Osteoblast (primary cell): ENCODE data around the gene POLDIP3. TPM values are rescaled to one million over a fixed set of nuclear protein-coding genes. Genes with fewer than 3 reads are reported as not detected.
"Not testable (repeated sequence)": the region's sequence is repeated elsewhere in the genome, so short reads cannot be mapped to it uniquely, and the experiment has no call there.

Experiments used
- DNase-seq: peaks from one replicate; pipeline ENCODE4 v3.0.0; 2011; ENCODE audit warnings: low spot score, mixed read lengths; ENCODE audit not compliant: insufficient read length; ENCODE audit errors: missing footprints
- H2AFZ ChIP-seq: 2 replicates; pipeline ENCODE4 v1.6.0; 2011; ENCODE audit warnings: mild to moderate bottlenecking, low read length
- H3K27ac ChIP-seq: 2 replicates; pipeline ENCODE4 v1.5.1; 2011; ENCODE audit warnings: mild to moderate bottlenecking, low read depth, low read length, moderate library complexity
- H3K27me3 ChIP-seq: 2 replicates; pipeline ENCODE4 v1.6.0; 2012; ENCODE audit warnings: mild to moderate bottlenecking, control low read depth, inconsistent platforms, low read length, moderate library complexity; ENCODE audit not compliant: insufficient read depth
- H3K36me3 ChIP-seq: 2 replicates; pipeline ENCODE4 v1.5.1; 2011; ENCODE audit warnings: mild to moderate bottlenecking, low read length, control low read depth, moderate library complexity; ENCODE audit not compliant: insufficient read depth
- H3K4me1 ChIP-seq: 2 replicates; pipeline ENCODE4 v1.5.1; 2011; ENCODE audit warnings: mild to moderate bottlenecking, low read length, control low read depth, moderate library complexity; ENCODE audit not compliant: insufficient read depth
- H3K4me2 ChIP-seq: 2 replicates; pipeline ENCODE4 v1.6.0; 2011; ENCODE audit warnings: mild to moderate bottlenecking, low read length; ENCODE audit not compliant: insufficient read depth
- H3K4me3 ChIP-seq: fragments of 200-600 bp; sonication (generic); 3 replicates; pipeline ENCODE4 v1.5.1; 2012; ENCODE audit warnings: mild to moderate bottlenecking, low read length, inconsistent platforms; ENCODE audit not compliant: insufficient read depth
- H3K79me2 ChIP-seq: 2 replicates; pipeline ENCODE4 v1.6.0; 2012; ENCODE audit warnings: mild to moderate bottlenecking, low read length, control low read depth, inconsistent platforms; ENCODE audit not compliant: insufficient read depth
- H3K9me3 ChIP-seq: 2 replicates; pipeline ENCODE4 v1.5.1; 2011; ENCODE audit warnings: low read depth, low read length, control low read depth
- H4K20me1 ChIP-seq: 2 replicates; pipeline ENCODE4 v1.6.0; 2012; ENCODE audit warnings: mild to moderate bottlenecking, low read length, control low read depth; ENCODE audit not compliant: insufficient read depth
- CTCF ChIP-seq: IDR thresholded peaks from 2 replicates; pipeline ENCODE4 v1.5.1; 2011; ENCODE audit warnings: mild to moderate bottlenecking, low read depth, low read length, moderate library complexity; ENCODE audit errors: extremely low read depth
- total RNA-seq: library from RNA; depleted of rRNA; stranded (reverse); fragments of >200 nt; gene quantifications from 2 replicates; pipeline ENCODE4 v1.2.3, GENCODE V29; 2012

The POLDIP3 gene
- total RNA-seq, 1 donor = 22.4 TPM

- Histone ChIP-seq H3K4me3 (no peak overlapping the region), H3K36me3 (peaks cover 63% of the 10 kb centered on the region), H3K9me3 (no peaks in the 10 kb centered on the region)
Measured at GRCh38 chr22:42585096-42585495, 29.6 kb downstream of the POLDIP3 start.

GRCh38 chr22:42584364-42584940 is 30.2 kb downstream of the POLDIP3 start:
- Histone ChIP-seq H3K27ac (no peak overlapping the region), H3K4me2 (no peak overlapping the region), H3K79me2 (peaks cover 12% of the 10 kb centered on the region), H3K36me3 (peaks cover 62% of the 10 kb centered on the region), H3K4me3 (no peak overlapping the region), H3K4me1 (peaks cover 7% of the 10 kb centered on the region), H4K20me1 (peaks cover 4% of the 10 kb centered on the region), H3K9me3 (no peaks in the 10 kb centered on the region), H3K27me3 (no peaks in the 10 kb centered on the region), H2AFZ (no peak overlapping the region)
- peak; percentile 47 for DNase-seq
- TF ChIP-seq CTCF = no peak

More at GRCh38 chr22:42585096-42585495, 29.6 kb downstream of the POLDIP3 start:
- H3K27me3 ChIP-seq = no peaks in the 10 kb centered on the region
- H3K79me2 ChIP-seq = peaks cover 12% of the 10 kb centered on the region
- peaks cover 7% of the 10 kb centered on the region for H3K4me1 ChIP-seq
- TF ChIP-seq CTCF = no peak
- no peak for DNase-seq
- H3K4me2 ChIP-seq = no peak overlapping the region
- no peak overlapping the region for H3K27ac ChIP-seq
- peaks cover 4% of the 10 kb centered on the region for H4K20me1 ChIP-seq
- no peak overlapping the region for H2AFZ ChIP-seq

GRCh38 chr22:42582987-42583386 is 31.7 kb downstream of the POLDIP3 start:
- TF ChIP-seq CTCF = no peak
- H3K9me3 ChIP-seq = no peaks in the 10 kb centered on the region
- H4K20me1 ChIP-seq = peaks cover 4% of the 10 kb centered on the region
- H3K36me3 ChIP-seq = peaks cover 61% of the 10 kb centered on the region
- no peak overlapping the region for H3K4me3 ChIP-seq
- no peaks in the 10 kb centered on the region for H3K27me3 ChIP-seq
- H3K4me2 ChIP-seq = no peak overlapping the region
- peak; percentile 34 for DNase-seq
- H2AFZ ChIP-seq = no peak overlapping the region
- H3K27ac ChIP-seq = no peak overlapping the region
- H3K4me1 ChIP-seq = peaks cover 7% of the 10 kb centered on the region
- H3K79me2 ChIP-seq = peaks cover 12% of the 10 kb centered on the region

GRCh38 chr22:42581762-42582716 is 32.6 kb downstream of the POLDIP3 start:
- Histone ChIP-seq H3K27ac (peak overlapping the region; percentile 23), H2AFZ (peak overlapping the region; percentile 28), H4K20me1 (no peaks in the 10 kb centered on the region), H3K27me3 (no peaks in the 10 kb centered on the region), H3K4me3 (peak overlapping the region; percentile 80), H3K4me1 (peaks cover 7% of the 10 kb centered on the region), H3K36me3 (peaks cover 59% of the 10 kb centered on the region), H3K4me2 (peak overlapping the region; percentile 86), H3K79me2 (peaks cover 12% of the 10 kb centered on the region), H3K9me3 (no peaks in the 10 kb centered on the region)
- DNase-seq = peak; percentile 96
- TF ChIP-seq CTCF = no peak

- not testable (repeated sequence) for H3K4me1 ChIP-seq, H2AFZ ChIP-seq, DNase-seq, H3K27me3 ChIP-seq, H4K20me1 ChIP-seq, H3K9me3 ChIP-seq
- Histone ChIP-seq H3K4me2 (peak overlapping the region; percentile 86), H3K79me2 (peaks cover 12% of the 10 kb centered on the region), H3K4me3 (peak overlapping the region; percentile 80), H3K27ac (peak overlapping the region; percentile 23), H3K36me3 (peaks cover 54% of the 10 kb centered on the region)
Measured at GRCh38 chr22:42581194-42581761, 33.4 kb downstream of the POLDIP3 start.
